Measurements from ENCODE around the gene BMP8A.

DNA sequence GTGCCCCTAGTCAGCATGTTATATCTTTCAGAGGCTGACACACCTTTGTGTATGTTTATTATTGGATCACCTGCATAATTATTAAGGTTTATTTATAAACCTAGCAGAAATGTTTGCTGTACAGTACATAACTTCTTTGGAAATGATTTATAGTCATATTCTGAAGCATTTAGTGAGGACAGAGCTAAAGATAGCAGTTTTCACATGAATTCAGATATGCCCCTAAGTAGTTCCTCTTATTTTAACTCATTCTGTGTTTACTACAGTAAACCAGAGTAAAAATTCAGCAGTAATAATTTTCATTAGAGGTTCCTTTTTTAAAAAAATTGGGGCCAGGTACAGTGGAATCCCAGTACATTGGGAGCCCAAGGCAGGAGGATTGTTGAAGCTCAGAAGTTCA, 21.4 kb upstream of the BMP8A start:
- TF ChIP-seq, protein P1, sequence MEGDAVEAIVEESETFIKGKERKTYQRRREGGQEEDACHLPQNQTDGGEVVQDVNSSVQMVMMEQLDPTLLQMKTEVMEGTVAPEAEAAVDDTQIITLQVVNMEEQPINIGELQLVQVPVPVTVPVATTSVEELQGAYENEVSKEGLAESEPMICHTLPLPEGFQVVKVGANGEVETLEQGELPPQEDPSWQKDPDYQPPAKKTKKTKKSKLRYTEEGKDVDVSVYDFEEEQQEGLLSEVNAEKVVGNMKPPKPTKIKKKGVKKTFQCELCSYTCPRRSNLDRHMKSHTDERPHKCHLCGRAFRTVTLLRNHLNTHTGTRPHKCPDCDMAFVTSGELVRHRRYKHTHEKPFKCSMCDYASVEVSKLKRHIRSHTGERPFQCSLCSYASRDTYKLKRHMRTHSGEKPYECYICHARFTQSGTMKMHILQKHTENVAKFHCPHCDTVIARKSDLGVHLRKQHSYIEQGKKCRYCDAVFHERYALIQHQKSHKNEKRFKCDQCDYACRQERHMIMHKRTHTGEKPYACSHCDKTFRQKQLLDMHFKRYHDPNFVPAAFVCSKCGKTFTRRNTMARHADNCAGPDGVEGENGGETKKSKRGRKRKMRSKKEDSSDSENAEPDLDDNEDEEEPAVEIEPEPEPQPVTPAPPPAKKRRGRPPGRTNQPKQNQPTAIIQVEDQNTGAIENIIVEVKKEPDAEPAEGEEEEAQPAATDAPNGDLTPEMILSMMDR (IDR thresholded peaks at IDR 0.05 in 8 of 11, conservative IDR thresholded peaks at IDR 0.05 in 3 of 11) = no peak
- TF ChIP-seq POLR2AphosphoS5 (IDR thresholded peaks at IDR 0.05) (no peak), POLR2A (IDR thresholded peaks at IDR 0.05) (no peak)
